Islet of Langerhans (tissue), 1 donor: ENCODE results near the gene PIEZO2.
"Not testable (repeated sequence)": the region's sequence is repeated elsewhere in the genome, so short reads cannot be mapped to it uniquely, and the experiment has no call there.

Experiments
- FAIRE-seq: peaks from one replicate; lab custom pipeline; 2011; peaks lifted over from hg19 to GRCh38; lab: Jason Lieb, UNC

The PIEZO2 gene

DNA sequence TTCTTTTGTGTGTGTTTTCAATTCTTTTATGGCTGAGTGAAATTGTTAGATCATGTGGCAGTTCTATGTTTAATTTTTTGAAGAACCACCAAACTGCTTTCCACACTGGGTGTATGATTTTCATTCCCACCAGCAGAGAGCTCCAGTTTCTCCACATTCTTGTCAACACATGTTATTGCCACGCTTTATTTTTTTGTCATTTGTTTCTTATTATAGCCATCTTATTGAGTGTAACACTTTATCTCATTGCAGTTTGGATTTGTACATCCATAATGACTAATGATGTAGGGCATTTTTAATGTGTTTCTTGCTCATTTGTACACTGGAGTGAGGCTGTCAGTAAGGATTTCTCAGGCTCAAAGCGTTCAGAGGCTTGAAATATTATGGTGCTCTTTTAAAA, 184.2 kb downstream of the PIEZO2 start:
- no peak for FAIRE-seq

DNA sequence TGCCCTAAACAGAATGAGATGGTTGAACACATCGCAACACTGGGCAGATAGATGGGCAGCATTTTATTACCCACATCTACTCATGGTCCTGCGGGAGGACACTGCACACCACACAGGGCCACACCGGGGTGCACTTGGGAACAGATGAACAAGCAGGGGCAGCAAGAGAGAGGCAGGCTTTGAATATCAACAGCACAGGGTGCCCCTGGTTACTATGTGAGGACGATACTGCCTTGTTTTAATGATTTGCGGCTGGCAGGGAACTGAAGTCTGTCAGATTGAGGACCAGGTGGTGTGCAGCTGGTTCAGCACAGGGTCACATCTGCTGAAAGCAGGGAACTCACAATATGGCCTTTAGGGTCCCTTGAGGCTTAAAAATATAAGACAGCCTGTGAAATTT, 195.7 kb downstream of the PIEZO2 start:
- no peak for FAIRE-seq

DNA sequence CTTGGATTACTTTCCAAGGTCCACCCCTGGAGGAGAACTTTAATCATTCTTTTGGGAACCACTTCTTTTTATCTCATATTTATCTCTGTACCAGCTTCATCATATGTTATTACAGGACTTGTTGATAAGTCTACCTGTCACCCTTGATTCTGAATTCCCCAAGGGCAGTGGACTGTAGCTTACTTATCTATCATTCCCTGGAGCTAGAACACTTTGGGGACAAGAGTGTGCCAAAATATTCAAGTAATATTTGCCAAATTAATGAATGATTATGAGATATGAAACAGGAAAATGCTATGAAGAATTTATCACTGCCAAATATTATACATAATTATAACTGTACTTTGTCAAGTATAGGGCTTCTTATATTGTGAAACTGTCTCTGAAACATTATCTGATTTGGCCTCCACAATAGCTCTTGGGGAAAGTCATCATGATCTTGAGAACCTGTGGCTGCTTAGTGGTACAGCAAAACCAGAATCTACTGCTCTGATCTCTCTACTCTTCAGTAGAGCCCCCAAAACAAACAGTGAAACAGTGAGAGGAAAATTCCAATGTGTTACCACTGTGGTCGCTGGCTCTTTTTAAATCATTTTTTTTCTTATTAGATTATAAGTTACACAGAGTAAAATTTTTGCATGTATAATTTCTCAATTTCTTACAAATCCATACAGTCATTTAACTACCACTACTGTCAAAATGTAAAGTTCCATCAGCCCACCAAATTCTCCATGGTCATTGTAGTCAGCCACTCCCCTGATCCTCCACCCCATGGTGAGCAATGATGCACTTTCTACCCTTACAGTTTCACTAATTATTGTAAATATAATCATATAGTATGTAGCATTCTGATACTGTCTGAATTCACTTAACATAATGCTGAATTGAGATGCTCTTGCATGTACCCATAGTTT, 197.5 kb downstream of the PIEZO2 start:
- no peak for FAIRE-seq

DNA sequence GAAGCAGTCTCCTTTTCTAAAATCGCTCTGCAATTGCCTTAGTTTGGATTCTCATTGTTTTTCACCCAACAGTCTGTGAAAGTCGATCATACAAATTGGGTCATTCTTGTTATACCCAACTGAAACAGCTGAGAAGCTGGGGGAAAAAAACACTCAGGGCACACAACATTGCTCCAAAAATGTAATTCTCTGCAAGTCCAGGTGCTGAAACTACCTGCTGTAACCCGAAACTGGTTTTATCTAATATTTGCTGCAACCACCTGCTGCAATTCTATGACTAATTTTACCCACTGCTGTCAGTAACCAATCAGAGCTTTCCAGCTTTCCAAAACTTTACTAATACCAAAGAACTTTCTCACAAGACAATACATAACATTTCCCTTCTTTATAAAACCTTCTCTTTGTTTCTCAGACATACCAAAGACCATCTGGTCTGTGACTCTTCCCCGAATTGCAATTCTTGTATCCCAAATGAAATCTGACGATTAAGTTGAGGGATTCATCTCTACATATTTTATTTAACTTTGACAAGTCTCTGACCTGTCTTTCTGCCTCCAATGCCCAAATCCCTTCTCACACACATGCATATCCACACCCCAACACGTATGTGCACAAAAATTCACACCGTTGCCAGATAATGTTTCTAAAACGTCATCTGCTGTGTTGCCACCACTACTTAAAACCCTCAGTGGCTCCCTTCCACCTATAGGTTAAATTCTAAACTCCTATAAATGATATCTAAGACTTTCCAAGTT, 198.3 kb downstream of the PIEZO2 start:
- no peak for FAIRE-seq

DNA sequence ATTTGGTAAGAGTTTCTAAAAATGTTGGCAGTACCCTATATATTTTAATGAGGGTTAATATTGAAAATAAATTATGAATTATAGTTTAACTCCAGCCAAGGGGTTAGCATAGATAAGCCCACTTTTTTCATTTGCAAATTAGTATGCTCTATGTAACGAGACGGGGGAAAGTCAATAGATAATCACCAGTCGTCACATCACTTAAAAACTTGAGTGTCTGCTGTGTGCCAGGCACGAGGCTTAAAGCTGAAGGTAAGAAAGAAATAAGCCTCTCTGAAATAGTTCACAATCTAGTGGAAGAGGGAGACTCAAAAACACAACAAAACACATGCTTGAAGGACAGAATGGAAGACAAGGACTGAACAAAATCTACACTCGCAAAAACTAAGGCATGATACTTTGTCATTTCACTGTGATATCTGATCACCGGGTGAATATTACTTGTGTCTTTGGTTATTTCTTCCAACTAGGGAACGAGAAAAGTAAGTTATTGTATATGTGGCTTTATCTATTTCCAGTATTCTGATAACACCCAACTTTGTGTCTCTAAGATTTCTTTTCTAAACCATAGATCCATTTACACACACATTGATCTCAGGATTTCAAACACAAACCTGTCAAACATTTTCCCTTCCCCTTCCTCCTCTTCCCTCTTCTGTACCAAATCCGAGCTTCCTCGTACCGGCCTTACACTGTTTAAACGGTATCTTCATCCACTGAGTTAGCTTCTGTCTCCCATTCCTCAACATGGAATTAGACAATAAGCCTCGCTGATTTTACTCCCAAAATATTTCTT, 199.1 kb downstream of the PIEZO2 start:
- FAIRE-seq: no peak

- FAIRE-seq: no peak
Observed at GRCh38 chr18:10949655-10950054, 199.7 kb downstream of the PIEZO2 start.

DNA sequence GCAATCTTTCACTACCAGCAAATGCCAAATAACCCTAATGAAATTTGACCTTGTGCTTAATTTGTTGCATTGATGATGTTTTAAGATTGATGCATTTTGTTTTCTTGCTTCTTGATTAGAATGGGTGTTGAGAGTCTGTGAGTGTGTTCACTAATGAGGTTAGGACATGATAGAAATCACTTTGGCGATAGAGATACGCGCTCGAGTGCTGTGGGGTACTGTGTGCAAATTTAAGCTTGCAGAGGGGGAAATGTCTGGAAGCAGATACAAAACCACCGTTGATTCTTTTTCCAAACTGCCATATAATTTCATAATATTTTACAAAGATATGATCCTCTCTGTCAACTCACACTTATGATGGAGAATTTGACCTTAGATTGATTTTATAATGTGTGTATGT, 200.9 kb downstream of the PIEZO2 start:
- FAIRE-seq: no peak

DNA sequence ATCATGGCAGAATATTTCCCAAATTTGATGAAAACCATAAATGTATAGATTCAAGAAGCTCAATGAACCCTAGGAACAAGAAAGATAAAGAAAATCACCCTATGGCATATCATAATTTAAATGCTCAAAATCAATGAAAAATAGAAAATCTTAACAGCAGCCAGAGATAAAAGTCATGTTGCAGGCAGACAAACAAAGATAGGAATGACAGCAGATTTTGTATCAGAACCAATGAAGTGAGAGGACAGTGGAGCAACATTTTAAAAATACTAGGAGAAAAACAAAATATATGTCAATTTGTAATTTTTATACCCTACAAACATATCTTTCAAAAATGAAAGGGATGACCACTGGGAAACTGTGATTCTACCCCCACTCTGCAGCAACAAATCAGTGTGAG, 203.3 kb downstream of the PIEZO2 start:
- no peak for FAIRE-seq

- FAIRE-seq: no peak
Observed at GRCh38 chr18:10942998-10943397, 206.4 kb downstream of the PIEZO2 start.

- no peak for FAIRE-seq
Observed at GRCh38 chr18:10939822-10940221, 209.5 kb downstream of the PIEZO2 start.

GRCh38 chr18:10937743-10938640, 211.4 kb downstream of the PIEZO2 start:
- no peak for FAIRE-seq

- no peak for FAIRE-seq
Observed at GRCh38 chr18:10936176-10937053, 213.0 kb downstream of the PIEZO2 start.

DNA sequence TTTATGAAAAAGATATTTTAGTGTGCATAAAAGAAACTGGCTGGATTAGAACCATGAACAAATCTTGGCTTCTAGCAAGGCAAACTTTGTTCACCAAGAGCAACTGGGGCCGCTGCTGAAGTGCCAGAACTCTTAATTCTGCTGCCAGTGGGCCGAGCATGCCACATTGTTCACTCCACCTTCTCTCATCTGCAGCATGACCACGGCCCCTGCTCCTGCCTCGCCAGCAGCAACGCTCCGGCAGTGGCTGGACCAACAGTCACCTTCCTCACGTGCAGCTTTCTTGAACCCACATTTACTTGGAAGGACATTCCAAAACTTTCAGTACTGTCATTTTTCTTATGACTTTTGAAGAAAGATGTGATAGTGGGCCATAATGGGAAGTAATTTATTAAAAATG, 213.8 kb downstream of the PIEZO2 start:
- FAIRE-seq: no peak

DNA sequence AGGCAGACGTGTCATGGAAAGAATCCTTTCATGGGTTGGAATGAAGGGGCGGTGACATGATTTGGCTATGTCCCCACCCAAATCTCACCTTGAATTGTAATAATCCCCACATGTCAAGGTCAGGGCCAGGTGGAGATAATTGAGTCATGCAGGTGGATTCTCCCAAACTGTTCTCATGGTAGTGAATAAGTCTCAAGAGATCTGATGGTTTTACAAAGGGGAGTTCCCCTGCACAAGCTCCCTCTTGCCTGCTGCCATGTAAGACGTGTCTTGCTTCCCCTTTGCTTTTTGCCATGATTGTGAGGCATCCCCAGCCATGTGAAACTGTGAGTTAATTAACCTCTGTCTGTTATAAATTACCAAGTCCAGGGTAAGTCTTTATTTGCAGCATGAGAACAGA, 215.7 kb downstream of the PIEZO2 start:
- not testable (repeated sequence) for FAIRE-seq

GRCh38 chr18:10930076-10930475, 219.3 kb downstream of the PIEZO2 start:
- FAIRE-seq: no peak

- FAIRE-seq: no peak
Observed at GRCh38 chr18:10928772-10929373, 220.5 kb downstream of the PIEZO2 start.

DNA sequence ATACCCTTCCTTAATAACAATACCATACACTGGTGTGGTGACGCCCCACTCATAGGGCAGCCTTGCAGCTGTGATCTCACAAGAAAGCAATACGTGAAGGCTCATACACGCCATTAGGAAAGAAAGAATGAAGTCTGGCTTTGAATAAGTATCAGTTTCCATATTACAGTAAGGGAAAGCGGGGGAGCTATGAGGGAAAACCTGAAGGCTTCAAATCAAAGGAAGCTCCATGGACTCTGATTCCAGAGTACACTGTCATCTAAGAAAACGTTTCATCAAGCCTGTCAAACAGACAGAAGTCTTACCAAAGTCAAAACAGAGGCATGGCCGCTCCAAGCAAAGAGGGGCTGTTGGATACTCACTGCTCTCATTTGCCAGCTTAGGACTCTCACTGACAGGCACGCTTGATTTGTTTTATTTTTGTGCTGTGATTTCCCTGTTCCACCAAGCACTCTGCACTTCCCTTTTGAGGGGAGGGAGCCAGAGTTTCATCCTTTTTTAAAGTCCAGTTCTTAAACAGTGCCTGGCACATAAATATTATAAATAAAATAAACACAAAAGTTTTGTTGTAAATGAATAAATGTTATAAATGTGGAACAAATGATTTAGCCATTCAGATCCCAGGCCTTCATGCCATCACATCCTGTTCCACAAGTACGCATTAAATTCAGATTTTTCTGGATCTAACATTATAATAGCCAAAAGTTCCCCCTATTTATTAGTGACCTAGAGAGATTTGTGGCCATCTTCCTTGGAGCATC, 221.2 kb downstream of the PIEZO2 start:
- FAIRE-seq: no peak

DNA sequence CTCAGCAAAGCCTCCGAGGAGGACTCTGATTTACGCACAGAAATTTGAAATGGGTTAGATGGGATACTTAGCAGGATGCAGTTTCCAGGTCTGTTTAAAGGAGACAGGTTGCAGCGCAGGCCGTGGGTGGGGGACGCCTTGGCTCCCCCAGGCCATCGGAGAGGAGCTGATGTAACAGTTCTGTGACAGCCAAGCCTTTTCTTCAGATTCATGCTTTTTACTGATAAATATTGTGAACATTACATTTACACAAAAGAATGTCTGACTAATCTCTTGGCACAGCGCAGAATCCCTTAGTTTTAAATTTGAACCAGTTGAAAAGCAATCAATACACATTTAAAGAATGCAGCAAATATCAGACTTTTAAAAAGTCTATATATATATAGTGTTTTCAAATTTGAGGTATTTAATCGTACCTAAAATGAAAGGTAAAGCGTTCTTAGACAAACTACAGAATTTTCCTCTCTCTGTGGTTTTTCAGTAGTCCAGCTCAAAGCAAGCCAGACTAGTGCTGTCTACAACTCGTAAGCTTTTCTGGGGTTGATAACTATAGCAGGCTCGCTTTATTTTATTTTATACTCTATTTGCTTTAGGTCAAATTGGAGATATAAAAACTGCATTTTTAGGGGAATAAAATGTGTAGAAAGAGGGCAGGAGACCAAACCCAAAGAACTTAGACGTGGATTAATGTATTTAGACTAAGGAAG, 221.9 kb downstream of the PIEZO2 start:
- FAIRE-seq: no peak
